Measurements from ENCODE around the gene SMYD5. TPM values are rescaled to one million over a fixed set of nuclear protein-coding genes. Genes with fewer than 3 reads are reported as not detected.

SMYD5 gene
- total RNA-seq, 1 experiment from 2014 or later, result 49.4 TPM

GRCh38 chr2:73202156-73203054 lies 11.6 kb upstream of the SMYD5 start, which contains the start of gene NOTO:
Gene NOTO (plus strand): TSS chr2:73202574. CDS start chr2:73202667, 93 bp downstream.
- H3K79me2 ChIP-seq (ENCODE audit: low read length), result no peaks in the 10 kb centered on the region
- no peak within 1 kb of the TSS for H3K9ac ChIP-seq (ENCODE audit: low read length)
- intact Hi-C loops (cut with micrococcal nuclease), result no loop called here
- H4K20me1 ChIP-seq (ENCODE audit: low read length), result no peaks in the 10 kb centered on the region
- ChIA-PET CTCF (no interaction called here), POLR2A (ENCODE audit: unreplicated experiment) (no interaction called here)
- ATAC-seq (peak; percentile 68), DNase-seq (no peak)
- no TSS peak for BruUV-seq (replicated peaks)
- peak within 1 kb of the TSS; percentile 81 for H3K4me2 ChIP-seq (ENCODE audit: low read length)
- H3F3A ChIP-seq (ENCODE audit: low read length, unreplicated experiment), result no peaks in the 10 kb centered on the region
- peak within 1 kb of the TSS; percentile 70 for H2AFZ ChIP-seq (ENCODE audit: low read length)
- no peaks in the 10 kb centered on the region for H3K9me3 ChIP-seq (ENCODE audit: low read length)
- peaks cover 3% of the 10 kb centered on the region; the same call in 1 of the 2 replicates for H3K4me1 ChIP-seq (ENCODE audit: insufficient read depth, low read length)
- peak within 1 kb of the TSS; percentile 55 for H3K4me3 ChIP-seq (ENCODE audit: low read length)
- H3K27me3 ChIP-seq (ENCODE audit: low read length), result peaks cover 52% of the 10 kb centered on the region
- no peak within 1 kb of the TSS for H3K27ac ChIP-seq (ENCODE audit: low read length)
- H3K9me2 ChIP-seq (replicated peaks; ENCODE audit: low read length), result no peaks in the 10 kb centered on the region
- no peaks in the 10 kb centered on the region for H3K36me3 ChIP-seq (ENCODE audit: low read depth, low read length)
- TF ChIP-seq CTCF (conservative IDR thresholded peaks at IDR 0.05; ENCODE audit: low read depth, low read length) (no peak), EZH2phosphoT487 (IDR thresholded peaks at IDR 0.05; ENCODE audit: borderline replicate concordance, low read length) (peak; percentile 63; the same call in 1 of the 2 replicates), EZH2 (IDR thresholded peaks at IDR 0.05; ENCODE audit: low read length, unreplicated experiment) (peak; percentile 88)

GRCh38 chr2:73203055-73203681 lies 10.9 kb upstream of the SMYD5 start:
- intact Hi-C loops (cut with micrococcal nuclease), result no loop called here
- H2AFZ ChIP-seq (ENCODE audit: low read length), result peak overlapping the region; percentile 70
- no peaks in the 10 kb centered on the region for H4K20me1 ChIP-seq (ENCODE audit: low read length)
- peak overlapping the region; percentile 55; the same call in 1 of the 2 replicates for H3K4me3 ChIP-seq (ENCODE audit: low read length)
- H3K27ac ChIP-seq (ENCODE audit: low read length), result no peak overlapping the region
- ChIA-PET POLR2A (ENCODE audit: unreplicated experiment) (no interaction called here), CTCF (no interaction called here)
- H3K9me3 ChIP-seq (ENCODE audit: low read length), result no peaks in the 10 kb centered on the region
- H3K9me2 ChIP-seq (replicated peaks; ENCODE audit: low read length), result no peaks in the 10 kb centered on the region
- no peak overlapping the region for H3K9ac ChIP-seq (ENCODE audit: low read length)
- H3K27me3 ChIP-seq (ENCODE audit: low read length), result peaks cover 45% of the 10 kb centered on the region
- DNase-seq (no peak), ATAC-seq (no peak)
- H3K4me1 ChIP-seq (ENCODE audit: insufficient read depth, low read length), result peaks cover 3% of the 10 kb centered on the region; the same call in 1 of the 2 replicates
- H3K36me3 ChIP-seq (ENCODE audit: low read depth, low read length), result no peaks in the 10 kb centered on the region
- H3K79me2 ChIP-seq (ENCODE audit: low read length), result no peaks in the 10 kb centered on the region
- H3K4me2 ChIP-seq (ENCODE audit: low read length), result peak overlapping the region; percentile 81
- no TSS peak for BruUV-seq (replicated peaks)
- H3F3A ChIP-seq (ENCODE audit: low read length, unreplicated experiment), result no peaks in the 10 kb centered on the region
- TF ChIP-seq EZH2 (IDR thresholded peaks at IDR 0.05; ENCODE audit: low read length, unreplicated experiment) (peak; percentile 28), CTCF (conservative IDR thresholded peaks at IDR 0.05; ENCODE audit: low read depth, low read length) (no peak)
